ENCODE data around the gene SUSD4. TPM values are rescaled to one million over a fixed set of nuclear protein-coding genes. Genes with fewer than 3 reads are reported as not detected.

SUSD4 gene
- polyA plus RNA-seq, 1 of the 3 experiments (the other 2 are of a cell fraction) = 0.31 TPM

GRCh38 chr1:223176437-223176836 lies 187.5 kb downstream of the SUSD4 start:
- Histone ChIP-seq H2AFZ (ENCODE audit: low read depth) (no peak overlapping the region), H3F3A (replicated peaks; ENCODE audit: insufficient read depth) (no peaks in the 10 kb centered on the region), H3K79me2 (ENCODE audit: insufficient read depth) (no peaks in the 10 kb centered on the region), H4K20me1 (ENCODE audit: insufficient read depth) (no peaks in the 10 kb centered on the region), H3K9ac (no peak overlapping the region), H3K4me1 (ENCODE audit: control insufficient read depth in 1 of 2, insufficient read depth in 2 of 2, low read depth in 1 of 2, low read length in 1 of 2) (no peaks in the 10 kb centered on the region), H3K4me3 (ENCODE audit: low read depth in 2 of 2, low read length in 1 of 2) (no peak overlapping the region), H3K9me3 (no peaks in the 10 kb centered on the region), H3K36me3 (replicated peaks in 1 of 2; ENCODE audit: control insufficient read depth in 1 of 2, insufficient read depth in 2 of 2, low read length in 1 of 2) (no peaks in the 10 kb centered on the region), H3K27ac (ENCODE audit: low read depth in 2 of 2, low read length in 1 of 2) (no peak overlapping the region), H3K4me2 (no peak overlapping the region), H3K27me3 (ENCODE audit: insufficient read depth) (peaks cover 9% of the 10 kb centered on the region; the same call in 1 of the 2 replicates), H3K9me2 (no peaks in the 10 kb centered on the region)
- no peak for TF ChIP-seq NFIC (IDR thresholded peaks at IDR 0.05; ENCODE audit: borderline replicate concordance)
- no peak for TF ChIP-seq GABPA (IDR thresholded peaks at IDR 0.05; ENCODE audit: low read depth)
- no peak for TF ChIP-seq USF1 (IDR thresholded peaks at IDR 0.05; ENCODE audit: borderline replicate concordance, low read depth)
- TF ChIP-seq EZH2phosphoT487 (IDR thresholded peaks at IDR 0.05; ENCODE audit: borderline replicate concordance, low read depth) = no peak
- no peak for TF ChIP-seq MAX (IDR thresholded peaks at IDR 0.05; ENCODE audit: low read depth)
- TF ChIP-seq USF2 (IDR thresholded peaks at IDR 0.05; ENCODE audit: borderline replicate concordance, low read depth, low read length) = no peak
- TF ChIP-seq FOXJ3 (CRISPR knock-in tag; IDR thresholded peaks at IDR 0.05) = no peak
- no peak for TF ChIP-seq POLR2AphosphoS5 (IDR thresholded peaks at IDR 0.05; ENCODE audit: low read depth, low read length)
- TF ChIP-seq FOXM1 (IDR thresholded peaks at IDR 0.05; ENCODE audit: low read depth) = no peak
- TF ChIP-seq TAF1 (IDR thresholded peaks at IDR 0.05; ENCODE audit: borderline replicate concordance, low read depth, low read length) = no peak
- no peak for TF ChIP-seq PBX3 (IDR thresholded peaks at IDR 0.05)
- TF ChIP-seq FOSL2 (IDR thresholded peaks at IDR 0.05; ENCODE audit: borderline replicate concordance, low read depth) = no peak
- TF ChIP-seq REST (IDR thresholded peaks at IDR 0.05; ENCODE audit: low read depth, low read length) = no peak
- TF ChIP-seq TCF12 (IDR thresholded peaks at IDR 0.05) = no peak
- TF ChIP-seq CTCF (IDR thresholded peaks at IDR 0.05) = no peak
- TF ChIP-seq RXRA (IDR thresholded peaks at IDR 0.05; ENCODE audit: borderline replicate concordance, low read depth) = no peak
- TF ChIP-seq SMC3 (IDR thresholded peaks at IDR 0.05; ENCODE audit: low read depth, low read length) = no peak
- no peak for TF ChIP-seq TEAD4 (IDR thresholded peaks at IDR 0.05; ENCODE audit: borderline replicate concordance, insufficient read depth)
- no peak for TF ChIP-seq JUND (IDR thresholded peaks at IDR 0.05)
- ChIA-PET CTCF (interaction anchor here (1.5 to 2.1 kb wide), 2 partner anchors 11 to 507 kb away, joined by 6 to 8 read pairs; no protein-coding TSS in a partner anchor), POLR2A (no interaction called here)
- DNase-seq = no peak
- WGBS (ENCODE audit: low lambda C conversion rate) = 60% methylated on average over 3 of the region's 3 CpGs

Data from SK-N-SH (cell line).